CD4-positive, alpha-beta T cell treated with Interleukin-15 for 1 hour (primary cell): ENCODE data around the gene C1QB.
"Not testable (repeated sequence)": the region's sequence is repeated elsewhere in the genome, so short reads cannot be mapped to it uniquely, and the experiment has no call there.

Experiments
- DNase-seq: peaks from one replicate; pipeline ENCODE4 v3.0.0-alpha.2; 2020

Gene C1QB

DNA sequence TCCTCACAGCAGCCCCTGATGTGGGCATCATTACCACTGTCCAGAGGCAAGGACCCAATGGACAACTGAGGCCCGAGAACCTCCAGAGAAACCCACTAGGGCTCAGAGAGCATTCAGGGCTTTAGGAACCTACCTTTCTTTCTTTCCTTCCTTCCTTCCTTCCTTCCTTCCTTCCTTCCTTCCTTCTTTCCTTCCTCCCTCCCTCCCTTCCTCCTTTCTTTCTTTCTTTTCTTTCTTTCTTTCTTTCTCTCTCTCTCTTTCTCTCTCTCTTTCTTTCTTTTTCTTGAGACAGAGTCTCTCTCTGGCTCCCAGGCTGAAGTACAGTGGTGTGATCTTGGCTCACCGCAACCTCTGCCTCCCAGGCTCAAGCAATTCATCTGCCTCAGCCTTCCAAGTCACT lies 15.8 kb downstream of the C1QB start:
- DNase-seq: not testable (repeated sequence)

DNA sequence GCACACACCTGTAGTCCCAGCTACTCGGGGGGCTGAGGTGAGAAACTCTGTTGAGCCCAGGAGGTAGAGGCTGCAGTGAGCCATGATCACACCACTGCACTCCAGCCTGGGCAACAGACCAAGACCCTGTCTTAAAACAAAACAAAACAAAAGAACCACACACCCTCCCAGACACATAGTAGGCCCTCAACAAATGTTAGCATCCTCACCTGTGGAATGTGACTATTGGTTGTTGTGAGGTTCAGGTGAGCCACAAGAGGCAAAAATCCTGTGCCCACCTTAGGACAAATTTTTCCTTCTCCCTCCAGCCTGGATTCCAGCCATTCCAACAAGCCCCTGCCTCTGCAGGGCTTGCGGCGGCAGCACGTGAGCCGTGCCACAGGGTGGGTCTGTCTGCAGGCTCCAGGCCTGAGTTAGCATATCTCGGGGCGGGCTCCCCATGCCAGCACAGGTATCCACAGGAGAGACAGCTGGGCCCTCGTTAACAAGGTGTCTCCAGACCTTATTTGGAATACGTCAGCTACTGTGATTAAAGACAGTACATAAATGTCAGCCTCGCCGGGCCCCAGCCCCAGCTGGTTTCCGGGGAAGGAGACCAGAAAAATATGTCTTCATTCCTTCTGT lies 17.4 kb downstream of the C1QB start:
- DNase-seq: no peak

DNA sequence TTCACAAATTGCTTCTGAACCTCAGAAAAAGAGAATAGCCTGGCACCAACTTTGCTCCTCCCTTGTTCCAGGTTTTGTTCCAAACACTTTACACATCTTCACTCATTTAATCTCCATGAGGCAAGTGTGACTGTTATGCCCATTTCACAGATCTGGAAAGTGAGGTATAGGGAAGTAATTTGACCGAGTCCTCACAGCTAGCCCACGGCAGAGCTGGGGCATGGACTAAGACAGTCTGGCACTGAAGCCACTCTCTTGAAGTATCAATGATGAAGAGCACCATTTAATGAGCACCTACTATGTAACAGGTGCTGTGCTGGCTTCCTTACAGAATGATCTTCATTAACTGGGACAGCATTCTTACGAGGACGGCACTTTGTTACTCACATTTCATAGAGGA lies 19.0 kb downstream of the C1QB start:
- no peak for DNase-seq

- no peak for DNase-seq
These were observed 20.7 kb downstream of the C1QB start for GRCh38 chr1:22673486-22674409.

- no peak for DNase-seq
These were observed 21.3 kb downstream of the C1QB start for GRCh38 chr1:22674410-22674749.

DNA sequence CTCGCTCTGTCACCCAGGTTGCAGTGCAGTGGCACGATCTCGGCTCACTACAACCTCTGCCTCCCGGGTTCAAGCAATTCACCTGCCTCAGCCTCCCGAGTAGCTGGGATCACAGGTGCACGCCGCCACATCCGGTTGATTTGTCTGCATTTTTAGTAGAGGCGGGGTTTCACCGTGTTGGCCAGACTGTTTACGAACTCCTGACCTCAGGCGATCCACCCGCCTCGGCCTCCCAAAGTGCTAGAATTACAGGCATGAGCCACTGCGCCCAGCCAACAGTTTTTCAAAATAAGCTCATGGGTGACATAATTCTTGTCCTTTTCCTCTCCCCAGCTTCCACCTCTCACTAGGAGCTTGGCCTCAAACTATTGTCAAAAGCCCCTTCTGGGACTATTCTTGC lies 23.1 kb downstream of the C1QB start:
- DNase-seq: not testable (repeated sequence)

DNA sequence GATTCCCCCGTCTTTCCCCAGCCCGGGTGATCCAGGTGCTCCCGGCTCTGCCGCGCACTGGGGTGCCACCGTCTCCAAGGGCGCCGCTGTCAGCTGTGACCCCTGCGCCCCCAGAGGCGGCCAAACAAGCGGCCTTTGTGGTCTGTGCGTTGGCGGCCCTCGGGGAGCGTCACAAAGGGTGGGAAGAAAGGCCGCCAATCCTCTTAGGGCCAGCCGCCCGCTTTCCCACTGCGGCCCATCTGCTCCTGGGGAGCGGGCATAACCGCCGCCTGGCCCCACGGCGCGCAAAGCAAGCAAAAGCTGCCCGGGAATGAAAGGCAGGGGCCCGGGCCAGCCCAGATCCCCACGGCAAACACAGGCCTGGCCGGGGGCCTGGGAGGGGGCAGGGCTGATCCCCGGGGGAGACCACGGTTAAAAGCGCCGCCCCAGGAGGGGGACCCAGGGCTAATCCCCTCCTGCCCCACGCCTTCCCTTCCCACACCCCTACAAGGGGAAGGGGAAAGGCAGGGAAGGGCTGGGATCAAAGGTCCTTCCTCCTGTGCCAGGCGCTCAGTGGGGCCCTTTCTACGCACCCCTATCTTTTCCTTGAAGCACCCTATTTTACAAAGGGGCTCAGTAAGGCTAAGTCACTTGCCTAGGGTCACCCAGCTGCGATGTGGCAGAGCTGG lies 24.0 kb downstream of the C1QB start:
- no peak for DNase-seq

DNA sequence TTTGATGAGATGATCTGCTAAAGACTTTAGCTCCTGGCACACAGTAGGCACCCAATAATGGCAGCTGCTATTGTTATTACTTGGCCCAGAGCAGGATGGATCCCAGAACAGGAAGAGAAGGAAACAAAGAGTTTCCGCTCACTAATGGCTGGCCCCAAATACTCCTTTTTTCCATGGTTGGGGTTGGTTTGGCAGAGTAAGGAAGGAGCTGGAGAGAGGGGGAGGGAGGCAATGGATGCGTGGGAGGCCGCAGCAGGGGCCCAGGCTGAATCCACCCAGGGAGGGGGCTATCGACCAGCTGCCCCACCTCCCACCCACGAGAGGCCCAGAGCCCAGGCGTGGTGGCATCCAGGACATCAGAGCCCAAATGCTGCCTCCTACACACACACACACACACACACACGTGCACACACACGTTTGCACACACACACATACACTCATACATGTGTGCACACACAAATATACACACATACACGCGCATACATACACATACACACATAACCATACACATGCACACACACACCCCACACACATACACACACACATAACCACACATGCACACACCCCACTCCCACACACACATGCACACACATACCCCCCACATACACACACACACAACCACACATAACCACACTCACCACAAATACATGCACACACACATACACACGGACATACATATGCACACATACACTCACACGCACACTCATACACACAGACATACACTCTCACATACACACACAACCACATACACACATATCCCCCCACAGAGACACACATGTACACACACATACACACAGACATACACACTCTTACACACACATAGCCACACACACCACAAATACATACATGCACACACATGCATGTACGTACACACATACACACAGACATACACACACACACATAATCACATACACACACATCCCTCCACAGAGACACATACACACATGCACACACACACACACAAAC lies 25.2 kb downstream of the C1QB start:
- DNase-seq: no peak

DNA sequence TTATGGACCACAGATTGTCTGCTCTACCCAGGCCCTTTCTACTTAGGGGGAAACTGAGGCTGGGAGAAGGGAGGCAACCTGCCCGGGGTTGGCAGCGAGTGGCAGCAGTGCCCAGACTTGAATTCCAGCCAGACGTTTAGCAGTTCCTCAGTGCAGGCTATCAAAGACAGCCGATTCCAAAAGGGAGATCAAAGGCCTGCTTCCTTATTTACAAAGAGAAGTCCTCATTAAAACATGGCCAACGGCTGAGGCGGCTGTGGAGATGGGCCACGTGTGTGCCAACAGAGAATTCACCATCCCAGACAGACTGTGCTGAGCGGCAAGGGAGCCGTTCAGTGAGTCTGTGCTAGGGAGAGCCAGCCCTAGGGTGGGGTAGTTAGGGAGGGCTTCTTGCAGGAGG lies 27.7 kb downstream of the C1QB start:
- DNase-seq: no peak

DNA sequence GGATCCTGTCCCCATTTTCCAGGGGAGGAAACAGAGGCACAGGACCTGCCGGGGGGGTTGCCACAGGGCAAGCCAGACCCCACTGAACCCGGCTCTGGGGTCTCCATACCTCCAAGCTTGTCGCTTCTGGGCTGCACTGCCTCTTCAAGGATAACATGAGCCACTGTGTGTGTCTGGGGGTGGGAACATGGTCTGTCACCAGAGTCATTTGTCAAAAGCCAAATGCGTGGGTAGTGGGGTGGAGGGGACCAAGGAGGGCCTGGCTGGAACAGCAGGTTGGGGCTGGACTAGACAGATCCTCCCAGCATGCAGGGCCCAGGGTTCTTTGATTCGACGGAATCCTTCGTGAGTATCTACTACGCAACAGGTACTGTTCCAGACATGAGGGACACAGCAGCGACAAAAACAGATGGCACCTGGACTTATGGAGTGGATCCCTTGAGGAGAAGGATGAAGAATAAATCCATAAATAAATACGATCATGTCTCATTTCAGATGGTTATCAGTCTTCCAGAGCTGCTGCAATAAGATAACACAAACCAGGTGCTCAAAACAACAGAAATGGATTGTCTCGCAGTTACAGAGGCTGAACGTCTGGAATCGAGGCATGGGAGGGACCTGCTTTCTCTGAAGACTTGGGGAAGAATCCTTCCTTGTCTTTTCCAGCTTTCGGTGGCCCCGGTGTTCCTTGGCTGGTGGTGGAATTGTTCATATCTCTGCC lies 28.7 kb downstream of the C1QB start:
- no peak for DNase-seq

- DNase-seq: no peak
These were observed 30.5 kb downstream of the C1QB start for GRCh38 chr1:22683547-22683946.

DNA sequence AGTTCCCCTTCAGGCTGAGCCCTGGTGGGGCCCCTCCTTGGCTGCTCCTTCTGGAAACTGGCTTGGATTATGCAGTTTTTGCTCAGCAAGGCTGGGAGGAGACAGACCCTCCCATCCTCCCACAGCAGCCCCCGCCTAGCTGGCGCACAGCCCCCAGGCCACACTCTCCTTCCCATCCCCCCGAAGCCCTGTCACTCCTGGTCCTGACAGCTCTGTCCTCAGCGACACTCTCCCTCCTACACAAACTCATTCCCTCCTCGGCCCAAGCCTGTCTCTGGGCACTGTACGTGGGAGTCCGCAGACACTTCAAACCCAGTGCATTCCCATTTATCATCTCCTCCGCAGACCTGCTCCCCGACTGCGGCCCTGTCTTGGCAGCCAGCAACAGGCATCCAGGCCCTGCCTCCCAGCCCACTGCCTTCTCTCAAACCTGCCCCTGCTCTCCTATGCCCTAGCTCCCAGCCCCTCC lies 32.6 kb downstream of the C1QB start:
- DNase-seq: no peak

DNA sequence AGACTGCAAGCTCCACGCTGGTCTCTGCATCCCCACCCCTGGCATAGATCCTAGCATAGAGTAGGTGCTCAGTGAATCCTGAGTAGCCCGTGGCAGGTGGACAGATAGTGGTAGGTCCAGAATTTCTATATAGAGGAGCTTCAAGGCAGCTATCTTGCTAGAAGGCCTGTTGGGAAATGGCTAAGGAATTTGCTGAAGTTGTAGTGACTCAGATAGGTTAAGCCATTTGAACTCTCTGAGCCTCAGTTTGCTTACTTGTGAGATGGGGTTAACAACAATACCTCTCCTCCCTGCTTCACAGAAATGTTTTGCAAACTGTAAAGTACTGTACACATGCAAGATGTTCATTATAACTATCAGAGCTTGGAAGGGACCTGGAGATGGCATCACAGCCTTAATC lies 34.2 kb downstream of the C1QB start:
- DNase-seq: no peak

DNA sequence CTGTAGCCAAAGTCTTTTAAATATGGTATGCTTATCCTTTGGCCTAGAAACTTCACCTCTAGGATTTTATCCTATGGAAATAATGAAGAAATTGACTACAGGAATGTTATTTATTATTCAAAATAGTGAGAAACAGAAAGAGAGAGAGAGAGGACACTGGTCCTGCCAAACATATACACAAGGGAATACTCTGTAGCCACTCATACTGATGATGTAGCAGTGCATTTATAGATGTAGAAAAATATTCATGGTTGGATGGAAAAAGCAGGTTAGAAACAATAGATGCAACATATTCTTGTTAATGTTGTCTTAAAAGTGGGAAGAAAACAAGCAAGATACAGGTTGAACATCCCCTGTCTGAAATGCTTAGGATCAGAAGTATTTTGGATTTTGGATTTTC lies 35.4 kb downstream of the C1QB start:
- no peak for DNase-seq

GRCh38 chr1:22689505-22689904 lies 36.5 kb downstream of the C1QB start:
- DNase-seq: no peak

DNA sequence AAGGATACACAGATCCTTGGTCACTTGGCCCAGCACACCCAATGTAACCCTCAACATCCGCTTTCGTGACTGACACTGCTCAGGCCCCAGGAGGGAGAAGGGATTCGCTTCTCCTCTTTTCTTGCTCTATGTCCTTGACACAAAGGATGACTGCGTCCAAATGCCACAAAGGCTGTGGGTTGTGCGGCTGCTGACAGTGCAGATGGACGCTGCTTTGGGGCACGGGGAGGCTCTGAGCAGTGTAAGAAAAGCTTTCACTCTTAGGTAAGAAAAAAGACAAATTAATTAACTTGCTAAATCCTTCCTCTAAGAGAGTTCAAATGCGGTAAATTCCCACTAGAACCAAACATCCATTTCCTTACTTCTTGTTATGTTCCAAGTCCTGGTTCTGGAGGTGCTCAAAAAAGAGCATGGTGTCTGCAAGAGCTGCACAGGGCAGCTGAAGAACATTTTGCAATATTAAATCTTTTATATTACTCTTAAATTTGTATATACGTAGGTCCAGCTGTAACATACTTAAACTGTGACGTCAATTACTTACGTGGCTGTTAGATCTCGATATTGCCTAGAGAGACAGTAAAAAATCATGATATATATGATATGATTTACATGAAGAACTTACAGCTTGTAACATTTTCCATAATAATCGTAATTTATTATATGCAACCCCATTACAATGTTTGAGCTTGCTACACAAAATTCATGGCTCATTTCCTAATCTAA lies 38.2 kb downstream of the C1QB start:
- DNase-seq: no peak

- DNase-seq: no peak
These were observed 41.1 kb downstream of the C1QB start for GRCh38 chr1:22694172-22694571.

DNA sequence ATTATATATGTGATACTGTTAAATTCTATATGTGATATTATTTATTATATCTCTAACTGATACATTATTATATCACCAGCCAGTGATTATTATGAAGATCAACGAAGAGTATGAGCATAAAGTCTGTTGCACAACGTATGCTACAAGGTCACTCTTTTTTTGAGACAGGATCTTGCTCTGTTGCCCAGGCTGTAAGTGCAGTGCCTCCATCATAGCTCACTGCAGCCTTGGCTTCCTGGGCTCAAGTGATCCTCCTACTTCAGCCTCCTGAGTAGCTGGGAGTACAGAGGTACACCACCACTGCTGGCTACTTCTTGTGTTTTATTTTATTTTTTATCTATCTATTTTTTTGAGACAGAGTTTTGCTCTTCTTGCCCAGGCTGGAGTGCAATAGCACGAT lies 43.6 kb downstream of the C1QB start:
- no peak for DNase-seq

- DNase-seq: no peak
These were observed 44.9 kb downstream of the C1QB start for GRCh38 chr1:22697980-22698379.

- DNase-seq: no peak
These were observed 46.9 kb downstream of the C1QB start for GRCh38 chr1:22699681-22700520.
